GM19193 (cell line): Measurements from ENCODE around the gene STUM.

Experiments
- POLR2A ChIP-seq: IDR thresholded peaks from 4 replicates; pipeline ENCODE4 v1.6.1; 2011; ENCODE audit not compliant: insufficient read depth, insufficient read length; ENCODE audit errors: extremely low read depth

Gene STUM

DNA sequence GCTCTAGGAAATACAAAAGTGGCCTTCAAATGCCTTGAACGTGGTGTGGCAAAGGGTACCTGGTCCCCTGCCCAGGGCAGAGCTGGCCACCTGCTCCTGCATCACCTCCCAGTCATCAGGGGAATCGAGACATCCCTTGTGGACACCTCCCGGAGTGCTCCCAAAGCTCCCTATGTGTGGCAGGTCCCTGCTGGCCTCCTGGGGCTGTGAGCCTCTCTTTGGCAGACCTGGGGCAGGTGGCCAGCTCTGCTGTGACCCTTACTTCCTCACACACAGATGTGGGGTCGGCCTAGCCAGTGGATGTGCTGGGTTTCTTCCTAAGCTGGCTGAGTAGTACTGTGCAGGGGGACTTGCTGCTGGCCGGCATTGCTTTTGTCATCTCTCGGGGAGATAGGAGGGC, 104.0 kb downstream of the STUM start:
- TF ChIP-seq POLR2A, result no peak

DNA sequence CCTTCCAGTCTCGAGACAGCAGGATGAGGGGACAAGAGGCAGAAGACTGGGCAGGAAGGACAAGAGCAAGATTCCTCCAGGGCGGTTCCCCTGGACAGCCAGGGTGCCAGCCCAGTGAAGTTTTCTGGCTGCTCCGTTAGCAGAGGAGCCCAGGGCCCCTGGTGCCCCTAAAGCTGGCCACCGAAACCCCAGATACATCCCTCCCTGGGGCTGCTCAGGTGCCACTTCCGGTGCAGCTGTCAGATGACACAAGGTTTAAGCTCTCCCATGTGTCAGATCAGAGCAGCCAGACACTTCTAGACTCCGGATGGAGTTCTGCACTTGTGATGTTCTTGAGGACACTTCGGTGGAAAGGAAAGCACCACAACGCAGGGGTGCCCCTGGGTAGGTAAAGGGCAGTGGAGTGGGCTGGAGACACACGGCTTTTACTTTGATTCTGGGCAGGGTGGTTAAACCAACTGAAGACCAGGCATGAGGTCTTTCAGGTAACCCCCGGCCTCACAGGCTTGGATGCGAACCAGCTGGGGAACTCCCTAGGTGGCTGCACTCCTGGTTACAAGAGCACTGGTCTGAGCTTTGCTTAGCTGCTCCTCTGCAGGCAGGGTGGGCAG, 104.9 kb downstream of the STUM start:
- no peak for TF ChIP-seq POLR2A

DNA sequence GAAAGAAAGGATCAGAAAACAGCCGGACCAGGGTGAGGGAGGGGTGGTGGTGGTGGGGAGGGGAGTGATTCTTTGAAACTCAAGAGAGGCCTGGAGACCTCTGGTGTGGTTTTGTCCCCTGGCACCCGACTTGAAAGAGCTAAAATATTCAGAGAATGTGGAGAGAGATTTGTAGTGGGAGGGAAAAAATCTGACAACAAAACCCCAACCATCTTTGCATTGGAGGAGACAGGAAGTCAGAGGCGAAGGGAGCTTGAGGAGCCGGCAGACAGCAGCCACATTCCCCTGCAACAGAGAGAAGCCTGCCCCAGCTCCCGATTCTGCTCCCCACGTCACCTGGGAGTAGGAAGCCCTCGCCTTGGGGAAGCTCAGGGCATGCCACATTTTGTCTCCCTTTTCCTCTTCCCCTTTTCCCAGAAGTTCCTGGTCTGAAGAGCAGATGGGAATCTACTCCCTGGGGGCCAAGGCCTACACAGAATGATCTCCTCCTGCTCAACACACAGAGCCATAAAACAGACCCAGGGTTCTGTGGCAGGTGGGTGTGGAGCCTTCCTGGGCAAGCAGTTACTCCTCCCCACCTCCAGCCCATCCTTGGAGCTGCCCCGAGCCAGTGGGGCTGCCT, 105.6 kb downstream of the STUM start:
- TF ChIP-seq POLR2A, result no peak

DNA sequence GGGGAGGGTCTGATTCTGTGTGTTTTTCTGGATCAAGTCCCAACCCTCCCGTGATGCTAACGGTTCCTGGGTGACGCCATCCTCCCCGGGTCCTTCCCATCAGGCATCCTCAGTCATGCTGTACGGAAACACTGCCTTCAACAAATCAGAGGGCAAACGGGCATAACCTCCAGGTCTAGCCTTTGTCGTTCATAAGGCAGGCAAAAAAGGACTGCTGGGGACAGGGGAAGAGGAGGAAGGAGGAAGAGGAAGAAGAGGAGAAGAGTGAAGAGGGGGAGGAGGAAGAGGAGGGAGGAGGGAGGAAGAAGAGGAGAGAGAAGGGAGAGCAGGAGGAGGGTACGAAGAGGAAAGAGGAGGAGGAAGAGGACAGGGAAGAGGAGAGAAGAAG, 106.1 kb downstream of the STUM start:
- no peak for TF ChIP-seq POLR2A

DNA sequence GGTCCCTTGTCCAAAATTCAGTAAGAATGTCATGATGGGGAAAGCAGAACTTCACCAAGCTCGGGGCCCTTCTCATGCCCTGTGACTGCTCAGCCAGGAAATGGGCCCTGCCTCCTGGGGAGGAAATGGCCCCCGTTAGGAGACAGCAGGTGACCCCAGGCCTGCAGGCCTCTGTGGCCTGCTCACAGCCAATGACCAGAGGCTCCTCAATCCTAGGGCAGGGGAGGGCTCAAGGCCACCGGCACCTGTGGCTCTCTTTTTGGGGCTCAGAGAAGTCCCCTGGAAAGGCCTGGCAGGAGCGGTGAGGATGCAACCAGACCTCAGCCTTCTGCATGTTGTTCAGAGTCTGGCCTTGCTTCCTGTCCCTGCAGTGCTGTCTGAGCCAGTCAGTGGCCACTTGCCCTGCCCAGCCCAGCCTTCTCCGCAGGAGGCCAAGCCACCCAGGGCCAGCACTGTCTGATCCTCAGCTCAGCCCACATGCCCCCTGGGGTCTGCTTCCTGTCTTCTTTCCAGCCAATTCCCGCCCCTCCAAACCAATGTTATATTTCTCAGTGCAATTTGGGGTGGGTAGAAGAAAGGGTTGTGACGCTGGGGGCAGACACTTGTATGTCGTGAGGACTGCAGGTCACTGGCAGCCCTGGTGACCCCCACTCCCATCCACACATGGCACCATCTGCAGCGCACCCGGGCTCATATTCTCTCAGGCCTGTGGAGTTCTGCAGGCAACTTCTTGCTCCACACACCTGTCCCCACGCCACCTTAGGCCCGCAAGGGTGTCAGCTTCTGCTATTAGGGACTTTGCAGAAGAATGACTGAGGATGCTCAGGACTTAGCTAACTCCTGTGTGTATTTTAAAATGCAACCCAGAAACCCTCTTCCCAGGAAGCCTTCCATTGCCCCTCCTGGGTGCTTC, 106.9 kb downstream of the STUM start:
- no peak for TF ChIP-seq POLR2A

DNA sequence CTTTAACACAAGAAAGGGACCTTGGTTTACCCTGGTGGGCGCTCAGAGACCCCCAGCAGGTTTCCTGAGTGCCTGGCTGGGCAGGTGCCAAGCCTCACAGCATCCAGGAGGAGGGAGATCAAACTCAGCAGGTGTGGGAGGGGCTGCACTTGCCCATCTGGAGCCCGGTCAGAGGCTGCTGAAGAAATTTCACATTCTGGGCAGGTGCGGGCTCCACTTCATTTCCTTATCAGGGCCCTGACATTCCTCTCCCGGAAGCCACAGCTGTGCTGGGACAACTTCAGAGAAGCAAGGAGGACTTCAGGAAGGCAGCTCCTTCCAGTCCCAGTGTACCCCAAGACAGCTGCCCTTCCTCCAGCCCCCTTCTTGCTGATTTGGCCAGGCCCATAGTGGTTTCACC, 107.6 kb downstream of the STUM start:
- TF ChIP-seq POLR2A, result no peak

DNA sequence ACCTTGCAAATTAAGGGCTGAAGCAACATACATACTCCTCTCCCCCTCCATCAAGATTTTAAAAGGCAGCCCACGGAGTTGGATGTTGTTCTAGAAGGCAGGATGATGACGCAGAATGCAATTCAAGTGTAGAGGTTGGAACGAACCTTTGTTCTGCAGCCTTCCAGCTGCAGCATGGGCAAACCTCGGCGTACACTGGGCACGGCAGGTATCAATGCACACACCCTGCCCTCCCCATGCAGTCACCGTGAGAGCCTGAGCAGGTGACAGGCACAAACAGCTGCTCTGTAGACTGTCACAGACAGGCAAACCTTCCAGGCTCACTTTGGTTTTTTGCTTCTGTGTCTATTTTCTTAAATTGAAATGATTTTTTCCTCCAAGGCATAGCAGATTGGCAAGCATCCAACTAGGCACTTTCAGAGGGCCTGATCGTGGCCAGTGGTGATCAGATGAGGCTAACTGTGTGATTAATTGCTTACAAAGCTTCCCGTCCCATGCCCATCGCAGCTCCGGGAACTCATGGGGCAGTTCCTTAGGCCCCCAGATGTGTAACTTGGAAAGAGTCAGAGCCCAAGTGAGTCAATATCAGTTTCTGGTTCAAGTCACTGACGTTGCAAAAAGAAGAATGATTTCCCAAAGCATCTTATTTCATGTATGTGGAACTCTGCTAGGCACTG, 108.2 kb downstream of the STUM start:
- no peak for TF ChIP-seq POLR2A

DNA sequence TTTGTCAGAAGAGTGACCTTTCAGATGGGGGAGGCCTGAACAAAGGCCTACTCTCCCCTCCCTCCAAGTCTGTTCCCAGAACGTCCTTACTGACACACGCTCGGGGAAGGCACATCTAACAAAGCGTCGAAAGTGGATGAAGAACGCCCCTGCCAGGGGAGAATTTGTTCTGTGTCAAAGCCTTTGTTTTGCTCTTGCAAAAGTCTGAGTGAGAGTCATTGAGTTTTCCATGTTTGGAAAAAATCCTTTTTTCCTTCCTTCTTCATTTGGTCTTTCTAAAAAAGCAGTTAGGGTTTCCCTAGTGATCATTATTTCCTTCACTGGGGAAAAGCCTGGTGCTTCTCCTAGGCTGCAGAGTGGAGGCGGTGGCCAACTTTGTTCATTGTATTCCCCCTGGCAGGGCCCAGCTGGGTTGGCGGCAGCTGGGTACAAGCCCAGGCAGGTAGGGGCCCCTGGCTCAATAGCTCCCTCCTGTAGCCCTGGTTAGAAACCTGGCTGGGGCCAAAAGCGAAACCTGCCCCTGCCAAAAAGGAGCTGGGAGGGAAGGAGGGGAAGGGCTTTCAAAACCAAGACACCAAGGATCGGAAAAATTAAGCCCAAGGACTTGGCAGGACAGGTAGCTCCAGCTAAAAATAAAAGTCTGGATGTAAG, 109.5 kb downstream of the STUM start:
- no peak for TF ChIP-seq POLR2A

DNA sequence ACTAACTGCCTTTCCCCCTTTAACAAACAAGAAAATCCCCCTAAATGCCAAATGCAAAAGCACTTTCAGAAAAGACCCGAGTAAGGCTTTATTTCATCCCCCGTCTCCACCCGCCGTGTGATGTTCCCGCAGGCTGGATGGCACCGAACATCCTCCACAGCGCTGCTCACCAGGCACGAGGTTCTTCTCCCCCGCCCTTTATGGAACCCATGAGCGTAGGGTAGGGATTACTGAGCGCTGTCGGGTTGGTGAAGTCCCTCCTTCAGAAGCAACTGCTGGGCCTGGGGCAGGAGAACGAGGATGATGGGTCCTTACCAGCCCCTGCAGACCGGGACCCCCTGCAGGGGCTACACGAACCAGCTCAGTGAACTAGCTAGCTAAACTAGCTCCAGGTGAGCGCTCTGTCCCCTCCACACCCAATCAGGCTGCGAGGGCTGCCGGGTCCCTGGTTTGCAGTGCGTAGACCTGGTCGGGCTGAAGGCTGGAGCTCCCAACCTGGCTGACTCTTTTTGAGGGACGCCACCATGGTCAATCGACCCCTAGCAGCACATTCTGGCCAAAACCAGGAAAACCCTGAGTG, 110.1 kb downstream of the STUM start:
- TF ChIP-seq POLR2A, result no peak
